H9 (cell line): ENCODE measurements around the gene USP4. TPM values are rescaled to one million over a fixed set of nuclear protein-coding genes. Genes with fewer than 3 reads are reported as not detected.

Experiments used
- DNase-seq: peaks from one replicate; pipeline ENCODE4 v3.0.0-alpha.2; 2017
- H2AFZ ChIP-seq: one replicate; pipeline ENCODE4 v1.6.1; 2013; ENCODE audit warnings: mild to moderate bottlenecking, low read length, control low read depth, moderate library complexity
- H2AK5ac ChIP-seq: 2 replicates; pipeline ENCODE4 v1.6.1; 2013; ENCODE audit warnings: low read length, control low read depth, mixed read lengths; ENCODE audit not compliant: insufficient read length
- H2BK120ac ChIP-seq: one replicate; pipeline ENCODE4 v1.6.1; 2013; ENCODE audit warnings: low read depth, mild to moderate bottlenecking, low read length, control low read depth, inconsistent platforms; ENCODE audit not compliant: poor library complexity, severe bottlenecking
- H2BK12ac ChIP-seq: 2 replicates; pipeline ENCODE4 v1.6.1; 2013; ENCODE audit warnings: low read length, control low read depth, mixed read lengths, low read depth; ENCODE audit not compliant: insufficient read length
- H2BK15ac ChIP-seq: 2 replicates; pipeline ENCODE4 v1.6.1; 2013; ENCODE audit warnings: low read depth, low read length, control low read depth
- H2BK20ac ChIP-seq: one replicate; pipeline ENCODE4 v1.6.1; 2013; ENCODE audit warnings: low read depth, mild to moderate bottlenecking, low read length, control low read depth, inconsistent platforms; ENCODE audit not compliant: poor library complexity, severe bottlenecking
- H2BK5ac ChIP-seq: 2 replicates; pipeline ENCODE4 v1.6.1; 2013; ENCODE audit warnings: low read length, control low read depth, mixed read lengths; ENCODE audit not compliant: insufficient read length
- H3K14ac ChIP-seq: 2 replicates; pipeline ENCODE4 v1.6.1; 2013; ENCODE audit warnings: low read length, control low read depth; ENCODE audit not compliant: insufficient read depth
- H3K18ac ChIP-seq: 2 replicates; pipeline ENCODE4 v1.6.1; 2013; ENCODE audit warnings: low read depth, mild to moderate bottlenecking, mixed read lengths, low read length, control low read depth; ENCODE audit not compliant: insufficient read length
- H3K23ac ChIP-seq: 2 replicates; pipeline ENCODE4 v1.6.1; 2013; ENCODE audit warnings: low read length, control low read depth, mixed read lengths, low read depth; ENCODE audit not compliant: insufficient read length
- H3K23me2 ChIP-seq: 2 replicates; pipeline ENCODE4 v1.6.1; 2013; ENCODE audit warnings: low read depth, mild to moderate bottlenecking, mixed read lengths, low read length, control low read depth; ENCODE audit not compliant: insufficient read length, poor library complexity, severe bottlenecking
- H3K27ac ChIP-seq: 2 replicates; pipeline ENCODE4 v1.5.1; 2013; ENCODE audit warnings: low read length, control low read depth, mixed read lengths, low read depth; ENCODE audit not compliant: insufficient read length
- H3K27me3 ChIP-seq: 2 replicates; pipeline ENCODE4 v1.6.1; 2013; ENCODE audit warnings: low read length, control low read depth, inconsistent platforms; ENCODE audit not compliant: insufficient read depth
- H3K4ac ChIP-seq: 2 replicates; pipeline ENCODE4 v1.6.1; 2013; ENCODE audit warnings: low read depth, mild to moderate bottlenecking, control low read depth, inconsistent platforms, low read length, moderate library complexity
- H3K4me1 ChIP-seq: 2 replicates; pipeline ENCODE4 v1.6.1; 2013; ENCODE audit warnings: low read length, control low read depth, inconsistent platforms; ENCODE audit not compliant: insufficient read depth
- H3K4me2 ChIP-seq: 2 replicates; pipeline ENCODE4 v1.6.1; 2013; ENCODE audit warnings: low read length, control low read depth, mixed read lengths; ENCODE audit not compliant: insufficient read length, insufficient read depth
- H3K56ac ChIP-seq: 2 replicates; pipeline ENCODE4 v1.6.1; 2013; ENCODE audit warnings: low read depth, mild to moderate bottlenecking, mixed read lengths, low read length, control low read depth; ENCODE audit not compliant: insufficient read length
- H3K79me1 ChIP-seq: 2 replicates; pipeline ENCODE4 v1.6.1; 2013; ENCODE audit warnings: low read depth, mild to moderate bottlenecking, moderate library complexity, low read length, control low read depth, inconsistent platforms; ENCODE audit not compliant: insufficient read depth, poor library complexity, severe bottlenecking
- H3K79me2 ChIP-seq: 2 replicates; pipeline ENCODE4 v1.6.1; 2013; ENCODE audit warnings: low read length, control low read depth, inconsistent platforms; ENCODE audit not compliant: insufficient read depth
- H3K9ac ChIP-seq: 2 replicates; pipeline ENCODE4 v1.6.1; 2013; ENCODE audit warnings: low read length, control low read depth, mixed read lengths; ENCODE audit not compliant: insufficient read length; ENCODE audit errors: extremely low read depth
- H3K9me3 ChIP-seq: one replicate; pipeline ENCODE4 v1.6.1; 2013; ENCODE audit warnings: low read depth, low read length, inconsistent platforms; ENCODE audit not compliant: control insufficient read depth
- H3T11ph ChIP-seq: one replicate; pipeline ENCODE4 v1.6.1; 2013; ENCODE audit warnings: mild to moderate bottlenecking, low read length, control low read depth, inconsistent platforms
- H4K20me1 ChIP-seq: one replicate; pipeline ENCODE4 v1.6.1; 2013; ENCODE audit not compliant: control insufficient read depth, insufficient read length, insufficient read depth
- H4K5ac ChIP-seq: 2 replicates; pipeline ENCODE4 v1.6.1; 2013; ENCODE audit warnings: low read depth, mild to moderate bottlenecking, mixed read lengths, low read length, control low read depth; ENCODE audit not compliant: insufficient read length
- H4K8ac ChIP-seq: replicated peaks from 2 replicates; pipeline ENCODE4 v1.6.1; 2013; ENCODE audit warnings: low read length, control low read depth, mixed read lengths, low read depth; ENCODE audit not compliant: insufficient read length
- H4K91ac ChIP-seq: 2 replicates; pipeline ENCODE4 v1.6.1; 2013; ENCODE audit warnings: low read depth, mild to moderate bottlenecking, moderate library complexity, mixed read lengths, low read length, control low read depth; ENCODE audit not compliant: insufficient read length
- H3K27ac Mint-ChIP-seq, 3 experiments: 2 replicates in 2 of 3; 3 replicates in 1 of 3; pipeline ENCODE4 v1.8.0; 2020 to 2021; ENCODE audit warnings: mixed read lengths in 3 of 3, mild to moderate bottlenecking in 1 of 3, moderate library complexity in 1 of 3
- H3K27me3 Mint-ChIP-seq: 2 replicates; pipeline ENCODE4 v1.8.0; 2021; ENCODE audit warnings: low read depth, mild to moderate bottlenecking, moderate library complexity, mixed read lengths
- H3K36me3 Mint-ChIP-seq, 3 experiments: 2 replicates in 2 of 3; 3 replicates in 1 of 3; pipeline ENCODE4 v1.8.0; 2020 to 2021; ENCODE audit warnings: low read depth in 3 of 3, mixed read lengths in 3 of 3; ENCODE audit not compliant: insufficient read depth in 1 of 3
- H3K4me1 Mint-ChIP-seq, 2 experiments: 2 replicates each; pipeline ENCODE4 v1.8.0; 2020; ENCODE audit warnings: mixed read lengths in 2 of 2
- H3K4me3 Mint-ChIP-seq, 2 experiments: 2 replicates in 1 of 2; 3 replicates in 1 of 2; pipeline ENCODE4 v1.8.0; 2020 to 2021; ENCODE audit warnings: mild to moderate bottlenecking in 2 of 2, mixed read lengths in 2 of 2, moderate library complexity in 1 of 2
- H3K9me3 Mint-ChIP-seq, 2 experiments: 2 replicates in 1 of 2; 3 replicates in 1 of 2; pipeline ENCODE4 v1.8.0; 2020; ENCODE audit warnings: mild to moderate bottlenecking in 2 of 2, mixed read lengths in 2 of 2, moderate library complexity in 1 of 2
- WGBS: extraction: QIAGEN DNeasy Blood & Tissue Kit; methylation state at CpG from one replicate; pipeline ENCODE4 v1.1.7; 2013; ENCODE audit warnings: missing lambda C conversion rate, low lambda C conversion rate, mixed read lengths; ENCODE audit not compliant: insufficient read length; ENCODE audit errors: extremely low coverage; 5-methylcytosine and 5-hydroxymethylcytosine counted together
- total RNA-seq: library from RNA; stranded (reverse); gene quantifications from 2 replicates; pipeline ENCODE4 v1.2.1, GENCODE V29; 2021
- TF ChIP-seq, protein P1 (sequence below): fragments of 200-600 bp; sonication (generic); conservative IDR thresholded peaks from 3 replicates; pipeline ENCODE4 v1.8.0; 2021; ENCODE audit warnings: antibody characterized with exemption, mild to moderate bottlenecking

USP4 gene
- total RNA-seq, 1 experiment from 2014 or later: 36.1 TPM

DNA sequence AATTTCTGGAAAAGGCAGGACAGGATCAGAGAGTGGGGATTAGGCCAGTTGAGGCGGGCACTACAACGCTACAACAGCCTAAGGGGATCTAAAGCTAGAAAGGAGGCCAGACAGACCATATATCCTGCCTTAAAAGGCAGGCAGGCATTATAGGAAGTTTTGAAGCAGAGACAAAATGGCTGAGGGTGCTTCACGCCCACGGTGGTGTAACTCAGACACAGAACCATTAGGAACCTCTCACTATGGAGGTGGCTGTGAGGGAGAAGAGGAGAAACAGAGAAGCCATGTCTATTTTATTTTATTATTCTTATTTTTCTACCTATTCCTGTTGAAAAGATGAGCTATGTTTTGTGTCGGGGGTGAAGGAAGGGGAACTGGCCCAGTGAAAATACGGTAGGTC is 2.1 kb upstream of the USP4 start:
- Mint-ChIP-seq H3K27ac (no peak overlapping the region; a peak in 1 of 7 replicates), H3K9me3 (no peaks in the 10 kb centered on the region; a peak in 1 of 5 replicates), H3K4me1 (peaks cover 13 to 16% of the 10 kb centered on the region in 2 experiments), H3K36me3 (peaks cover 1 to 5% (median 3%) of the 10 kb centered on the region in 3 experiments; a peak in 2 of 7 replicates), H3K27me3 (no peaks in the 10 kb centered on the region), H3K4me3 (no peak overlapping the region; a peak in 1 of 5 replicates)
- no peaks in the 10 kb centered on the region for H4K20me1 ChIP-seq
- H2BK12ac ChIP-seq: no peak overlapping the region
- no peak overlapping the region for H3K4ac ChIP-seq
- no peak overlapping the region for H2BK120ac ChIP-seq
- no peak for DNase-seq
- H4K5ac ChIP-seq: no peak overlapping the region
- no peak overlapping the region for H3K27ac ChIP-seq
- H2BK20ac ChIP-seq: no peak overlapping the region
- no peaks in the 10 kb centered on the region for H3K27me3 ChIP-seq
- no peaks in the 10 kb centered on the region for H3K79me2 ChIP-seq
- H3K9ac ChIP-seq: no peak overlapping the region
- H4K8ac ChIP-seq: no peak overlapping the region
- no peak overlapping the region for H3K23ac ChIP-seq
- TF ChIP-seq, protein P1, sequence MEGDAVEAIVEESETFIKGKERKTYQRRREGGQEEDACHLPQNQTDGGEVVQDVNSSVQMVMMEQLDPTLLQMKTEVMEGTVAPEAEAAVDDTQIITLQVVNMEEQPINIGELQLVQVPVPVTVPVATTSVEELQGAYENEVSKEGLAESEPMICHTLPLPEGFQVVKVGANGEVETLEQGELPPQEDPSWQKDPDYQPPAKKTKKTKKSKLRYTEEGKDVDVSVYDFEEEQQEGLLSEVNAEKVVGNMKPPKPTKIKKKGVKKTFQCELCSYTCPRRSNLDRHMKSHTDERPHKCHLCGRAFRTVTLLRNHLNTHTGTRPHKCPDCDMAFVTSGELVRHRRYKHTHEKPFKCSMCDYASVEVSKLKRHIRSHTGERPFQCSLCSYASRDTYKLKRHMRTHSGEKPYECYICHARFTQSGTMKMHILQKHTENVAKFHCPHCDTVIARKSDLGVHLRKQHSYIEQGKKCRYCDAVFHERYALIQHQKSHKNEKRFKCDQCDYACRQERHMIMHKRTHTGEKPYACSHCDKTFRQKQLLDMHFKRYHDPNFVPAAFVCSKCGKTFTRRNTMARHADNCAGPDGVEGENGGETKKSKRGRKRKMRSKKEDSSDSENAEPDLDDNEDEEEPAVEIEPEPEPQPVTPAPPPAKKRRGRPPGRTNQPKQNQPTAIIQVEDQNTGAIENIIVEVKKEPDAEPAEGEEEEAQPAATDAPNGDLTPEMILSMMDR: no peak
- no peak overlapping the region for H3T11ph ChIP-seq
- H3K79me1 ChIP-seq: no peaks in the 10 kb centered on the region
- WGBS: no CpG with 5 or more reads among the region's 6 CpGs
- H2BK15ac ChIP-seq: no peak overlapping the region
- no peak overlapping the region for H3K14ac ChIP-seq
- H3K56ac ChIP-seq: no peak overlapping the region
- peaks cover 4% of the 10 kb centered on the region for H3K23me2 ChIP-seq
- H2BK5ac ChIP-seq: no peak overlapping the region
- H2AFZ ChIP-seq: no peak overlapping the region
- no peaks in the 10 kb centered on the region for H3K4me1 ChIP-seq
- H2AK5ac ChIP-seq: no peak overlapping the region
- no peak overlapping the region for H4K91ac ChIP-seq
- no peaks in the 10 kb centered on the region for H3K9me3 ChIP-seq
- H3K18ac ChIP-seq: no peak overlapping the region
- no peak overlapping the region for H3K4me2 ChIP-seq
